GM12874 (cell line): ENCODE data around the gene SHCBP1L.

Source experiments
- CTCF ChIP-seq: IDR thresholded peaks from 2 replicates; pipeline ENCODE4 v1.5.1; 2011; ENCODE audit warnings: low read depth, mild to moderate bottlenecking, control low read depth, low read length, moderate library complexity; ENCODE audit not compliant: insufficient read depth

Gene SHCBP1L

GRCh38 chr1:182909578-182909977 lies 43.4 kb downstream of the SHCBP1L start:
- no peak for TF ChIP-seq CTCF

GRCh38 chr1:182905321-182905720 lies 47.6 kb downstream of the SHCBP1L start:
- TF ChIP-seq CTCF, result no peak

- no peak for TF ChIP-seq CTCF
Measured at GRCh38 chr1:182897696-182898095, 55.3 kb downstream of the SHCBP1L start.

GRCh38 chr1:182890927-182891610 lies 61.9 kb downstream of the SHCBP1L start:
- no peak for TF ChIP-seq CTCF

GRCh38 chr1:182889997-182890396 lies 63.0 kb downstream of the SHCBP1L start:
- TF ChIP-seq CTCF, result no peak

GRCh38 chr1:182888736-182889531 lies 64.0 kb downstream of the SHCBP1L start:
- TF ChIP-seq CTCF, result no peak

- no peak for TF ChIP-seq CTCF
Measured at GRCh38 chr1:182886985-182887384, 66.0 kb downstream of the SHCBP1L start.
